GM19467 (cell line): Measurements from ENCODE around the gene MGAT5.
"Not testable (repeated sequence)": the region's sequence is repeated elsewhere in the genome, so short reads cannot be mapped to it uniquely, and the experiment has no call there.

Experiments
- ATAC-seq: cut with Tn5 transposase; IDR thresholded peaks from one replicate; pipeline ENCODE4 v1.9.1; 2021; ENCODE audit warnings: mild to moderate bottlenecking, moderate library complexity; ENCODE audit not compliant: unreplicated experiment

The MGAT5 gene

GRCh38 chr2:134275058-134275862, 21.4 kb downstream of the MGAT5 start:
- ATAC-seq, result peak; percentile 78

GRCh38 chr2:134276381-134277172, 22.7 kb downstream of the MGAT5 start:
- no peak for ATAC-seq

- ATAC-seq, result no peak
Measured at GRCh38 chr2:134277223-134277622, 23.4 kb downstream of the MGAT5 start.

DNA sequence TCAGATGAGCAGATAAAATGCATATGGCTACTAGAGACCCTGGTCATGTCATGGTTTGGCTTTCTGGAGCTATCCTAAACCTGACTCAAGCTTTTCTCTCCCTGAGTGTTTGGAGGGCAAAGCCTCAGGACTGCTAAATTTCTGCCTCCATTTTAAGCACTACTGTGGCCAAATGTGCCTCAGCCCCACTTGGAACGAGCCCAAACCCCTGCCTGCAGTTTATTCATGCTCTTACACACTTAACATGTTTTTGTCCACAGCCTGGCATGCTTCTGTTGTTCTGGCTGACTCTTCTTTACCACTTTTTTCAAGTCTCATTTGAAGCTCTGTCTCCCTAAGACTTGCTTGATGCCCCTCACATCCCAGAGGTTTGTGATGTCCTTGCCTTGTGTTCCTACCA, 24.7 kb downstream of the MGAT5 start:
- no peak for ATAC-seq

- no peak for ATAC-seq
Measured at GRCh38 chr2:134279417-134279816, 25.5 kb downstream of the MGAT5 start.

DNA sequence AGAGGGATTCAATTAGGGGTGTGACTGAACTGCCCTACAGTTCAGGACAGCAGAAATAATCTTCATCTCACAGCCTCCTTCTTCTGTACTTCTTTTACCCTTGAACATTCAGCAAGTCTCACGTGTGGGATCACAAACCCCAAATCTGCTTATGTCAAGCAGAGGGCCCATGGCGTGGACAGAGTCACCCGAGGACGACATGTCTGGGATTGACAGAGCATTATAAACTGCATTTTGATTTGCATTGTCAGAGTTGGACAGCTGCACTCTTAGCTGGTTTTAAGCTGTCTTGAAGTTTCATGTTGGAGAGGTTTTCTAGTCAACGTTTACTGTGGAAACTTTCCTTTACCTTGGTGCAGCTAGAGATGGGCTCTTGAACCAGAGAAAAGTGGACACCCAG, 26.4 kb downstream of the MGAT5 start:
- ATAC-seq, result no peak

DNA sequence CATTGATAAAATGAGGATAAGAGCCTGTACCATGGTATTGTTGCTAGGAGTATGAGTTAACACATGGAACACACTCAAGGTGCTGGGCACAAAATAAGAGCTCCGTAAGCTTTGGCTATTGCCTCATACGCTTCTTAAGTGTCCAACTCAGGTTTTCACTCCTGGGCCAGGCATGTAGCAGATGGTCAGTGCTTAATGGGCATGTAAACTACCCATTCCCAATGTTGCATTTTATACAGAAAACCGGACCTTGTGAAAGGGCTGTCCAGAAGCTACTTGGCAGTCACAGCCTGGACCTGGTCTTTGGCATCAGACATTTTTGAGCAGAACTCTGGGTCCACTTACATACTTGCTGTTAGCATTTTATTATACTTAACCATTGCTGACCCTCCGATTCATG, 26.9 kb downstream of the MGAT5 start:
- no peak for ATAC-seq

GRCh38 chr2:134281815-134282419, 28.0 kb downstream of the MGAT5 start:
- no peak for ATAC-seq

DNA sequence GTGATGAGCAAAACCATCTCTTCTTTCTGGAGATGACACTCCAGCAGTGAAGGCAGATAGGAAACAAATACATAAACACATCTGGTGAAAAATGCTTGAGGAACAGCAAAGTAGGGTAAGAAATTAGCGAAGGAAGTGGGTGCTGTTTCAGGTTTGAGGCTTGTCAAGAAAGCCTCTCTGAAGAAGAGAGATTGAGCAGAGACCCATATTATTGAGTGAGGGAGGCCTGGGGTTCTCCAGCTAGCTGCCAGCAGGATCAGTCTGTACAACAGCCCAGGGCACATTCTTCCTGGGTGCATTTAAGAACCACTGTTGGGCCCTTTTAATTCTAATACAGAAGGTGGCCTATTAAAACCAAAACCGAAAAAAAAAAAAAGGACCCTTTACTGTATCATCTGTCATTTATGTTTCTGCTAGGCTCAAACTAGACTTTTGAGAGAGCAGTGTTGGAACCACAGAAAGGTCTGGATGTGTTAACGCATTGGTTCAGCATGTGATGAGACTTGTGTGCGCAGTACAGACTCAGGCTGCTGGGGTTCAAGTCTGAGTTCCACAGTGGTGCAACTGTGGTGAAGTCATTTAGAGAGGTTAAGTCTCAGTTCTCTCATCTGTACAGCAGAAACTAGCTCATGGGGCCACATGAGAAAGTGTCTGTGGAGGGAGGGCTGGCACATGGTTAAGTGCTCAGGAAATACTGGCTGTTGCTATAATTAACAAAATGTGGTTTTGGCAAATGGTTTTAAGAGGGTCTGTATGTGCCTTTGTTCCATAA, 28.9 kb downstream of the MGAT5 start:
- ATAC-seq, result peak; percentile 88

- ATAC-seq, result no peak
Measured at GRCh38 chr2:134283661-134284060, 29.8 kb downstream of the MGAT5 start.

DNA sequence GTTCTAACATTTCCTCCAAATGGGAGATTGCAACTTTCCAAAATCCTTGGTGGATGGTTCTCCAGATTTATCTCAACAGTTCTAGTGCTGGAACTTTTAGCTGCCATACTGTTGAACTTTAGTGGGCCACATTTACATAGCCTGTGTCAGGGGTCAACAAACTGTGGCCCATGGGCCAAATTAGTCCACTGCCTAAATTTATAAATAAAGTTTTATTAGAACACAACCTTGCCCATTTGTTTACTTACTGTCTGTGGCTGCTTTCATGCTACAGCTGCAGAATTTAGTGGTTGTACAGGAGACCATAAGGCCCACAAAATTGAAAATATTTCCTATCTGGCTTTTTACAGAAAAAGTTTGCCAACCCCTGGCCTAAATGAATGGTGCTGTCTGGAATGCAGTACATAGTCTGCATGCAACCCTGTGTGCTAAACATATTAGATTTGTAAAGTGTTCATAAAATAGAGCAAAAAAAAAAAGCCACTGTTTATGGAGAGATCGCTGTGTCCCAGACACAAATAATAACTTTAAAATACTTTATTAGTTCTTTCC, 30.3 kb downstream of the MGAT5 start:
- ATAC-seq, result no peak

DNA sequence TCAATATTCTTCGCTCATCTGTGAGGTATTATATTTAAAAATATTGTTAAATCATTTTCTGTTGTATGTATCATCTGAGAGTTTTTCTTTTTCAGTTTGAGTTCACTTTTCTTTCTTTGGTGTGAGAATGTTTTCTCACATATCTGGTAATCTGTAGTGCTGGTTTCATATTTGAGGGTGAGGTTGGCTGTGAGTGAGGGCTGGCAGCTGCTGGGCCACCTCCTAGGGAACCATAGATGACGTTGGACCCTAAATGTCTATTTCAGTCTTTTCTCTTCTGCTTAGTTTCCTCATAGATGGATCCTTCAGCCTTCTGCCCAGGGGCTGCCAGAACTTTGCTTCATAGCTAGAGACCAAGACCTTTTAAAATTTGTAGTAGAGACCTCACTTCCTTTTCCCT, 33.5 kb downstream of the MGAT5 start:
- peak; percentile 35 for ATAC-seq

- ATAC-seq, result no peak
Measured at GRCh38 chr2:134288814-134289213, 34.9 kb downstream of the MGAT5 start.

- ATAC-seq, result no peak
Measured at GRCh38 chr2:134289225-134289624, 35.4 kb downstream of the MGAT5 start.

DNA sequence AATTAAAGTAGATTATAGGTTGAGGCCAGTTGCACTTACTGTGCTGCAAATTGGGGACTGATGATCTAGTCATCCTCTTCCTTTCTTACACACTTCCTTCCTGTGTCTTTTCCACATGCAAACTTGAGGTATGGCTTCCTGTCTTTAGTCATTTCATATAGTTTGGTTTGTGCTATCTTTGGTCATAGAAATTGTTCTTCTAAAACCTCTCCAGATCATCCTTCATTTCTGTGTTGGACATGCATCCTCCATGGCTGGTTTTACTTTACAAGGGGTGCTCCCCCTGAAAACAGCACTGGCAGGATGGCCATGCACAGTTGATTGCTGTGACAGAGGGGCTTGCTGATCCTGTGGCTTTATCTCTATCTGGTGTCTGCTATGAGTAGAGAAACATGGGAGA, 36.5 kb downstream of the MGAT5 start:
- ATAC-seq, result no peak

GRCh38 chr2:134292514-134292913, 38.6 kb downstream of the MGAT5 start:
- no peak for ATAC-seq

DNA sequence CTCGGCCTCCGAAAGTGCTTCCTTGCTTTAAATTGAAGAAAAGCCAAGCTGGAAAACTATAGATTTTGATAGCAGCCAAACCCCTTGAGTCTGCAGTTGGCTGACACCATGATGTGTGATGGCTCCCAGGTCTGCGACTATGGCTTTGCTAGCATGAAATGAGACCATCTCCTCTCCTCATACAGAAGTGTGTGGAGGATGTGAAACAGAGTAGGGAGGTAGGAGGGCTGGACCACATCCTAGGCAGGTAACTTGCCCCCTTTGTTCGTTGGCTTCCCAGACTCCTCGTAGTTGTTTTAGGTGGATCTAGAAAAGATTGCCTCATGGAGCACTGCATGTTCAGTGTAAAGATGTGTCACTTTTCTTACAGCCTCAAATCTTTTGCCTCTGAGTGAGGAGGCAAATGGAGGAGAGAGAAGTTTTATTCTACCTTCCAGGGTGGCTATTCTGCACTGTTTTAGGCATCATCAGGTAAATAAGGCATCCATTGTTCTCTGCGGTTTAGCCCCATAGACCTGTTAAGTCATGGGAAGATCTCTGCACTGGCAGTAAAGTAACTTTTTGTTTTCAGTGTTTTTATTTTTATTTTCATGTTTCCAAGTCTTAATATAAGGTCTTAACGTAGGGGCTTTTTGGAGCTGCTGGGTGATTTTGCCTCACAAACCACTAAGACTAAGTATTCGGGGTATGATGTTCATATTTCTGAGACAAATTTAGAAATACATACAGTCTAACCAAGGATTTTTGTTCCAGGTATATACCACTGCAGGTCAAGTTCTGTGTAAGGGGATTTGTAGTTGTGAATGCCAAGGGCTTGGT, 40.1 kb downstream of the MGAT5 start:
- no peak for ATAC-seq

- ATAC-seq, result not testable (repeated sequence)
Measured at GRCh38 chr2:134294598-134294997, 40.7 kb downstream of the MGAT5 start.

DNA sequence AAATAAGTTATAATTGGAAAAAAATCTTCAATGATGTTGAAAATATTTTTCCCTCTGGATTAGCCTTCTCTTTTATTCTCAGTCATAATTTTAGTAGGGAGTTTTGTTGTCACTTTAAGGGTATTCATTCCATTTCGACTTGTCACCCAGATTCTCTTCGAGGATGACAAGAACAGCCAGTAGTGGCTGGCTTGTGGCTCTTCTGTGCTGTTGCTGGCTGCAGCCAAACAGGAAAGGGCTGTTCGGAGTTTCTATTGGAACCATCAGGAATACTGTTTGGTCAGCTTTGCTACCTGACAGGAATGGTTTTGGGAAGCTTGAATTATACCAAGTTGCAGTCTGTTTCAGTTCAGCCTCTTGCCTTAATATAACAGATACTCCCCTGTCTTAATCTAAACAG, 41.6 kb downstream of the MGAT5 start:
- ATAC-seq, result no peak

DNA sequence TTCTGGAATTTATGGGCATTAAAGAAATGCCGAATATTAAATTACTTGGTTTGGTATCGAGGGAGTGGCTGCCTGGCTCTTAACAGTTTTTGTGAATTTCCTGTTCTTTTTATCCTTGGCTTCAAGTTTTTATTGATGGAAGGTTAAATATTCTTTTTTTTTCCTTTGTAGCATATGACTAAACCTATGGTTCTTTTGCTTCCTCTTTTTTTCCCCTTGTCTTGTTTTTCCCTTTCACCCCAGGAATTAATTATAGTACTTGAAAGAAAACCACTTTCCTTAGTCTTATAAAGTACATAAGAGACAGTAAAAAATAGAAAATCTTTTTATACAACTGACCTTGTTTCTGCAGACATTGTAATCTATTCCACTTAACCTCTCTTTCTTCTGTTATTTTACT, 42.4 kb downstream of the MGAT5 start:
- no peak for ATAC-seq
